DMS53 treated with DMSO at 0.1 percent for 48 hours (cell line): Measurements from ENCODE around the gene ACOXL.
A peak's percentile ranks its signal among the peaks of the same experiment; 100 is the strongest.

Experiments
- DNase-seq: peaks from one replicate; lab custom pipeline; 2025; ENCODE audit not compliant: unreplicated experiment; lab: John Stamatoyannopoulos, UW

The ACOXL gene

DNA sequence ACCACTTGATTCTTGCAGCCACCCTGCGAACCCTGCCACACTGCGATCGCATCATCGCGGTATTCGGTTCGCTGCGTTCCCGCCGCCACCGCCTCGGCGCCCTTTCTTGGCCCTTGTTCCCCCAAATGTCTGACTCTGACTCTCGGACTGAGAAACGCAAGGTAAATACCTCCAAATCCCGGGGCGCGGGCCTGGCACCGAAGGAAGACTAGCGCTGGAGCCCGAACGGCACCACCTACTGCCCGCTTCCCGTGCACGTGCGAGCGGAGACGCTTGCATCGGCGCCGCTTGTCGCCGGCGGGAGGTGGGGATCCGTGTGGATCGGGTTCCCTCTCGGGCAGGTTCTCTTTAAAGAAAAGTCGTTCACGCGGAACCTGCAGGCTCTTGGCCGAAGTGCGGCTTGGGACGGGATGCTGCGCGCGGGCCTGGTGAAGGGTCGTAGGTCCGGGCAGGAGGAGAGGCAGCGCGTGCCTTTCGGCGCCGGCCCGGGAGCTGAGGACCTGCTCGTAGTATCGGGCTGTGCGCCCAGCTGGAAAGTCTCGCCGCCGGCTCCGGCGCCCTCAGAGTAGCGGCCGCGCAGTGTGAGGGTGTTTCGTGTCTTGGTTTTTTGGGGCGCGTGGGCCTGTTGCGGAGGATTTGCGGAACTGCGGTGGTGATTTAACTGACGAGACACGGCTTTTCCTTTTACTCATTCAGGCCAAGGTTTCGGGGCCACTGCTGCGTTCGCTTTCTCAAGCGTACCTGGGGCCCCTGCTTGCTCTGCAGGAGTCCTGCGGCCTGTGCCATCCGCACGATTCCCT lies 388.9 kb downstream of the ACOXL start:
- DNase-seq = peak; percentile 61

DNA sequence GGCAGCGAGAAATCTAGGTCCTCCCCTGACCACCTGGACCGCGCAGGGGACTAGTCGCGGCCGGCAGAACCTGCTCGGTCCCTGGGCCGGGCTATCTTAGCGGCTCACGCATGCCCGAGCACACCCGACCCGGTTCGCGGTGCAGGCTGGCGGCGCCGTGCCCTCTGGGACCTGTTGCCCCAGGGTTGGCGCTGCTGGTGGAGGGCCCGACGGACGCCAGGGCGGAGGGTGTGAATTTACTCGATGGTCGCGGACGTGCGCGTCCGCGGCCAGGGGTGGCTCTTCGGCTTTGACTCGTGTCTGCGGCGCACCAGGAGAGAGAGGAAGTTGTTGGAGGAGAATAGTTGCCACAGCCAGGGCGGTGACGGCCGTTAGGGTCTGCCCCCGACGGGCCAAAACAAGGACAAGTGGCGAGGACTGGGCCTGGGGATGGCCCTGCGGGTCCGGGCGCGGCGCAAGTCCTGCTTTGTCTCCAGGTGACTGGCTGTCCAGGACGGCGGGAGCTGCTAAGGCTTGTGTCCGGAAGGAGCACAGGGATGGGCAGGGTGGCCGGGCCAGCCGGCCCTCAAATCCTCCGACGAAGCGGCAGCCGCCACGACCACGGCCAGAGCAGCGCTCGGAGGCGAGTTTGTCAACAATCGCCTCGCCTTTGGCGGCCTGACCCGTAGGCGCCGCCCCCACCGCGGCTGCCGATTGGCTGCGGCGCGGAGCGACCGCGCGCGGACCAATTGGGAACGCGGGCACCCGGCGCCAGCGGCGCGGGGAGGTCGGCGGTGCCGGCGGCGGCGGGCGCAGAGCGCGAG lies 389.7 kb downstream of the ACOXL start:
- peak; percentile 96 for DNase-seq

DNA sequence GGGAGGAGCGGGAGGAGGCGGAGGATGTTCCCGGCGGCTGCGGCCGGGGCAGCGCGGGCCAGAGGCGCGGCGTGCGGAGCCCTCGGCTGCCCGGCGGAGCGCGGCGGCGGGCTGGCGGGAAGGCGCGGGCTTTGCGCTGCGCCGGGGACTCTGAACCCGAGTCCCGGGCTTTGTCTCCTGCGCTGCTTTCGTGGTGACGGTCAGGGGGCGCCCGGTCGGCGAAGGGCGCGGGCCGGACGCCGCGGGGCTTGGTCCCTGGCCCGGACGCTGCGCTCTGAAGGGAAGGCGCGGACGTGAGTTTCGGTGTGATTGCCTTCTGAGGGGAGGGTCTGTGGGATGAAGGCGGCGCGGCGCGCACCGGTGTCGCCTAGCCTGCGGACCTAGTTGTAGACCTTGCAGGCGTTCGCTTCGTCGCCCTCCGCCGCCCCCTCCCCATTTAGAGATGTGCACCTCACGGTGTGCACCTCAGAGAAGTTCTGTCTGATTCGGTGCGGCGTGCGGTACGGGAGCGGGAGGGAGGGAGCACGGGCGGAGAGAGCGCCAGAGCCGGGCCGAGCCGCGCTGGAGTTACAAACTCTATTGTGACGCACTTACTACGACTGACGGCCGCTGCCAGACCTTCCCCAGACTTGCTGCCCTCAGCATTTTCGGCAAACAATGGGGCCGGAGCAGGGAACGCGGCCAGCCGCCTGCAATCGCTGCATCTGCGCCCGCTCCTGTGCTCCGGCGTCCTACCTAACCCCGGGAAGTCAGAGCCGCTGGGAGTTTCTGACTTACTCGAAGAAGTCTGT lies 390.5 kb downstream of the ACOXL start:
- peak; percentile 81 for DNase-seq

DNA sequence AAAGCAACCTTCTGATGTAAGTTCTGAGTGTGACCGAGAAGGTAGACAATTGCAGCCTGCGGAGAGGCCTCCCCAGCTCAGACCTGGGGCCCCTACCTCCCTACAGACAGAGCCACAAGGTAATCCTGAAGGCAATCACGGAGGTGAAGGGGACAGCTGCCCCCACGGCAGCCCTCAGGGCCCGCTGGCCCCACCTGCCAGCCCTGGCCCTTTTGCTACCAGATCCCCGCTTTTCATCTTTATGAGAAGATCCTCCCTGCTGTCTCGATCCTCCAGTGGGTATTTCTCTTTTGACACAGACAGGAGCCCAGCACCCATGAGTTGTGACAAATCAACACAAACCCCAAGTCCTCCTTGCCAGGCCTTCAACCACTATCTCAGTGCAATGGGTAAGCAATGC lies 391.4 kb downstream of the ACOXL start:
- no peak for DNase-seq

DNA sequence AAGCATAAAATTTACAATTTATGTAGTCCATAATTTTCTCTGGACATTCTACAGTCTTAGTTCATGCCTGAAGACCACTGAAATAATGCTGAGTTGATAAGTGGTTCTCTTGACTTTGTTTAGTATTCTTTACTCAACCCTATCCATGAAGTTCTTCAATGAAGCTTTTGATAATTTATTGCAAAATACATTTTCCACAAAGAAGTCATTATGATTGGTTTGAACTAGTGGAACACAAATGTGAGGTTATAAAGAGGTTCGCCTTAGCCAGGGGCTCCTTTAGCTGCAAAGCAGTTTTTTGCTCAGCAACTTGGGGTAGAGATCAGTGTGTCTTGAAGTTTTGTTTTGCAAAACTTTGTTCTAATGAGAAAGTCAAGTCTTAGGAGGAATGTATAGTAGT lies 394.2 kb downstream of the ACOXL start:
- DNase-seq = no peak

DNA sequence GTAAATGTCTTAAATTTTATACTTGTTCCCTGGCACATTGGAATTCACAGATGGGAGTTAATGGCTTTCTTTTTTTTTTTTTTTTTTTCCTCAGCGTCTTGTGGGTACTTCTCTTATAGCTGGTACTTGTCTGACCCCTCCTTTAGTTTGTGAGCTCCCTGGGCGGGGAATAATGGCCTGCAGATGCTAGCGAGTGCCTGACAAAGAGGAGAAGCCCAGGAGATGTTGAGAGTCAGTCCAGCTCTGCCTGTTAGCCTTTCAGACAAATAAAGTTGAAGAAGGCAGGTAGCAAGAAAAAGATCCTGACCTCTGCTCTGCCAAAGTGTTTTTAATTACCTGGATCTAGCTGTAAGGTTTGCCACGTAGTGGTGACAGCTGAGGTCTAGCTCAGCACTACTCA lies 395.0 kb downstream of the ACOXL start:
- DNase-seq = no peak

DNA sequence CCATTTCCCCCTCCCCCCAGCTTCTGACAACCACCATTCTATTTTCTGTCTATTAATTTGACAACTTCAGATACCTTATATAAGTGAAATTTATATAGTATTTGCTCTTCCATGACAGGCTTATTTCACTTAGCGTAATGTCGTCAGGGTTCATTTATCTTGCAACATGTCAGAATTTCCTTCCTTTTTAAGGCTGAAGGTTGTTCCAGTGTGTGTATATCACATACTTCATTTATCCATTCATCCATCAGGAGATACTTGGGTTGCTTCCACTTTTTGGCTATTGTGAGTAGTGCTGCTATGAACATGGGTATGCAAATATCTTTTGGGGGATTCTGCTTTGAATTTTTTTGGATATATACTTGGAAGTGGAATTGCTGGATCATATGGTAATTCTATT lies 395.7 kb downstream of the ACOXL start:
- no peak for DNase-seq

DNA sequence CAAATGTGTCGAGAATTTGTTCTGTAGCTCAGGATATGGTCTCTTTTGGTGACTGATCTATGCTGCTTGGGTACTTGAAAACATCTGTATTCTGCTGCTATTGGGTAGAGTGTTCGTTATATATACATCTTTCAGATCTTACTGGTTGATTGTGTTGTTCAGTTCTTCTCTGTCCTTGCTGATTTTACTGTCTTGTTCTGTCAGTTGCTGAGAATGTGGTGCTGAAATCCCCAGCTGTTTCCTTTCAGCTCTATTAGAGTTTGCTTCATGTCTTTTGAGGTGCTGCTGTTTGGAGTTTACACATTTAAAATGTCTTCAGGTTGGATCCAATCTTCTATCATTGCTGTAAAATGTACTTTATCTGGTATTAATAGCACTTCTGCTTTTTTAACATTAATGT lies 401.2 kb downstream of the ACOXL start:
- no peak for DNase-seq

DNA sequence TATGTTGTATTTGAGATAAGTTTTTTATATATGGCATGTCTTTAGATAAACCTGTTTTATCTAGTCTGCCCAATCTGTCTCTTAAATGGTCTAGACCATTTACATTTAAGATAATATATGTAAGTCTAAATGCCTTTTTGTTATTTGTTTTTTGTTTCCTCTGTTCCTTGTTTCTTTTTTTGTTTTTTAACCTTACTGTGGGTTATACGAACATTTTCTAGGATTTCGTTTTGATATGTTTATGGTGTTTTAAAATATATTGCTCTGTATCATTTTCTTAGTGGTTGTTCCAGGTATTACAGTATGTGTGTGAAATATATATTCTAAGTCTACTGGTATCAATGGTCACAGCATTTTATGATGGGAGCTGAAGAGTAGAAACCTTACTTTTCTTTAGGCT lies 401.7 kb downstream of the ACOXL start:
- DNase-seq = no peak

DNA sequence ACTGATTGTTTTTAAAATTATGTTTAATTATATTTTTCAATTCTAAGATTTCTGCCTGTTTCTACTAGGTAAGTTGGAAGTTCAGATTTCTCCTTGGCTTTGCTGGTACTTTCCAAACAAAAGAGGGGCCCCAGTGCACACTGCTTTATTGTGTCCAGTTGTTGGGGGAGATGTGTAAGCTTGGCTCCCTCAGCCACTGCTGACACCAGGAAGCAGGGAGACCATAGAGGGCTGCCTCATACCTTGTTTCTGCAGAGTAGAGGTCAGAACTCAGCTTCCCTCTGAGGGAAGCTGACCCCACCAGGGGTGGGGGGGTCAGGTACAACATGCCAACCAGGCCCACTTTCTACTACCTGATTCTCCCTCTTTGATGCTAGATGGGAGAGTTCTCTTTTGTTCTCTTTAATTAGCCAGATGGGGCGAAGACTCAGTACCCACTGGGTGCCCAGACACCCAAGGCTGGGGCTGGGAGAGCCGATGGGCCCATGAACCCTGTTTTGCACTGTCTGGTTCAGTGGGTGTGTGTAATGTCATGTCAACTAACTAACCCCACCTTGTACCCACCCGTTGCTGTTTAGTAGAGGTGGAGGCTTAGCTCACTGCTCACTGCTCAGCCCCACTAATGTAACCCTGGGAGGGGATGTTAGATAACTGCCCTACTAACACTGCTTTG lies 403.0 kb downstream of the ACOXL start:
- DNase-seq = no peak

DNA sequence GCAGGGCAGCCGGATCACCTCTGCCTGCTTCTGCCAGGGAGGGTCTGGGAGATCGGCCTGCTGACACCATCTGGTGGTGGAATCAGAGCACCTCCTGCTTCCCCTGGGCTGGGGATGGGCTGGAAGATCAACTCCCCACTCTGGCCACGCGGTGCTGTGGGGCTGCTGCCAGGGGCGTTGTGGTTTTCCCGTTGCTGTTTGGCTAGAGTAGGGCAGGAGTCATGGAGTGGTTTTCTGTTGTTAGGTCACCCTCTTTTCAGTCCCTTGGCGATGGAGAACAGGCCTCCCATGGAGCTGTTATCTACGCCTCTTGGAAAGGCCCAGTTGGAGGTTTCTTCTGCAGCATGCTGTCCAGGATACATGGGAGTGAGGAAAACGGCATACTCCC lies 403.5 kb downstream of the ACOXL start:
- DNase-seq = no peak

DNA sequence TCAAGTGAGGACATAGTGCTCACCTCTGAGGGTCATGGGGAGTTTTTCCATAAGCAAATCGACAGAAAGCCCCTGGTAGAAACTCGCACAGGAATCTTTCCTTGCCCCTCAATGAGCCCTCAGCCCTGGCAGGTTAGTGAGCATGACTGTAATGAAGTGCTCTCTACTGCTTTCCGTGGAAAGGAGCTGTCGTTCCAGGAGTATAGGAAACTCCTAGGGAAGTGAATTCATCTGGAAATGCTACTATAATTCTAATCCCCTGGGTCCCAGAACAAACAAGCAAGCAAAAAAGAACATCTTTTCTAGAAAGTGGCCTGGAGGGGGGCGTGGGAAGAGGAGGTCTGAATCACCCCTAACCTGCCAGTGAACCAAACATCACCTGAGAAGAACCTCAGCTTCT lies 406.5 kb downstream of the ACOXL start:
- DNase-seq = no peak

DNA sequence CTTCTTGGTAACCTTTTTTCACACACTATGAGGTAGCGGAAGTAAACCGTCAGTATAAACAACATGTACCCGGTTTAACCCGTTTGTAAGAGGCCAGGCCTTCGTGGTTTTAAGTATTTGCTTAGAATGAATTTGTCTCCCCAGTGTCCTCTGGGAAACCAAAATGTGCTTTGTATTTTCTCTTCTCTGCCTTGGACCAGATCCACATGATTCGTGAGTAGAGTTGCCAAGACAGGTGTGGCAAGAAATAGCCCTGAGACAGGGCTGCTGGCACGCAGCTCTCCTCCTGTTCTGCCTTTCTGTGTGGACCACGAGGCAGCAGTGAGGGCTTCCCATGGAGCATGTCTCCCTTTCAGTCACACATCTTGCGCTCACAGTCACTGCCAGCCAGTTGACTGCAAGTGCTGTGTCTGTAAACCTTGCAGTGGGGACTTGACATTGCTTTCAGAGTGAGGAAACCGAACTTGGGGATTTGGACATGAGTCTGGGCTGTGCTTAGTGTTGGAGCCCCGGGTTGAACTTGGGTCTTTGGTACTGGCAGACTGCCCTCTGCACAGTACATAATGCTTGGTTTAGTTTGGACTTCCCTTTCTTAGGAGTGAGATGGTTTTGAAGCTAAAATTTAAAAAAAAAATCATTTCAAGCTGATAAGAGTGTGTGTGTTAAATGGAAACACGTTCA lies 407.4 kb downstream of the ACOXL start:
- DNase-seq = no peak

DNA sequence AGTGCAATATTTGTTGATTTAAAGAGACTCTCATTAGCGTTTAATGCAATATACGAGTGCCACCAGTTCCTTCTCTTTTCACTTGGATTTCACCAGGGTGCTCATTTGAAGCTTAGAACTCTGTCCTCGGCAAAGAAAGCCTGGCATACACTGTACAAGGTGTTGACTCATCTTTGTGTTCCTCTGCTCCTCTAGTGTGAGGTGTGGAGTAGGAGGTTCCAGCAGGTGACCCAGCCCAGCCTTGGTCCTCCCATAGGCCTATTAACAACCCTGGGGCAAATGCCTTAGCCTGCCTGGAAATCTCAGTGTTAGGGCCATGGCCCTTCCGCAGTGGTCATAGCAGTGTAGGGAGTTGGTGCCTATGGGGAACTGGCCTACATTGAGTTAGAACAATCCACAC lies 408.4 kb downstream of the ACOXL start:
- DNase-seq = no peak

DNA sequence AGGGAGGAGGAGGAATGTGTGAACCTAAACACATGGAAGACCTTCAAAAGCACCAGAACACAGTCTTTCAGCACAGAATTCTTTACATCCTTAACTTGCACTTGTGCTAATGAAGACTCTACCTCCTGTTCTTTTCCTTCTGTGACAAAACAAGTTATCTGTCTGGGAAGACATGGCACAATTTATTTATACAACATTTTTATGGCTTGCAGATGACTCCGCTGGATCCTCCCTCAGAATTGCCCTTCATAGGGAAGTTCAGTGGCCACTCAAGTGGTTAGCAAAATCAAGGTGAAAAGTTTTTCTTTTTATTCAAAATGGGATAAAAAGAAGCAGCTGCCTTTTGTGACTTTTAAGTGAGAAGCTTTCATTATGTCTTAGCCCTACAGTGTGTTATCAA lies 409.7 kb downstream of the ACOXL start:
- no peak for DNase-seq

DNA sequence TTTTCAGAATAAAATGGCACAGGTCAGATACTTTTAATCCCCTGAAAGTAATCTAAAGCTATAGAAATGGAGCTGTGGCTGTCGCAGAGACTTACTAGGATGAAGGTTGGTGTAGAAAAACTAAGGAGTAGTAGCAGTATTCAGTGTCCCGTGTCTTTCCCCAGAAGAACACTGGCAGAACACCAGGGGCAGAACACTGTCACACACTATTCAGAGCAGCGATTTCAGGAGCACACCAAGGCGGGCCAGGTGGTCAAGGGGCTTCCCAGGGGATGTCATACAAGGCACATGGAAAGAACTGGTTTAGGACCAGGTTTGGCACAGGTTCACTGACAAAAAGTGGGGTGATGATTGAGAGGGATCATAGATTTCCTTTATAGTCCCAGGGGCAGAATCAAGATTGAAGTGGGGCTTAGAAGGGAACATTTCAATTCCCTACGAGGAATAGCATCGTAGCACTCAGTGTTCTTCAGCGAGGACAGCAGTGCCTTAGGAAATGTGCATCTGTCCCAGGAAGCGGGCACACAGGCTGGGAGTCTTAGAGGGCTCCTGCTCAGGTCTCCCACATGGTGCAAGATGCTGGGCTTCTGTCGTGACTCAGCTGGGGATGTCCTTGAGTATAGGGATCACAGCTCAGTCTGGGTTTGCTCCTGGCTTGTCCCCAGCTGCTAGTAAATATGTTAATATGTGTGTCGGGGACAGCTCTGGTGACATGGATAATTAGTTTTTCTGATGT lies 410.9 kb downstream of the ACOXL start:
- no peak for DNase-seq

DNA sequence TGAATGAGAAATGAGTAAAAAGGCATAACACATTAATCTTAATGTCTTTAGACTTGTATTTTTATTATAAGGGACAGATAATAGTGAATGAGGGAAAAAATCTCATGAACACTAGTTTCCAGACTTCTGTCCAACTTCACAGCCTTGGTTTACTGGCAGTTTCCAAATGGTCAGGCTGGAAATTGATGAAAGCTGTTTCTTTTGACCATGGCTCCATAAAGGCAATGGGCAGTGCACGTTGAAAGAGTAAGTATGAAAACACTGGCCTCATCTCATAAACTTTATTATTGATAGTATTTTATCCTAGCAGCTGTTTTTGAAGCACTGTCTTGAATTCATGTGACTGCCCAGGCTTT lies 411.4 kb downstream of the ACOXL start:
- DNase-seq = no peak

DNA sequence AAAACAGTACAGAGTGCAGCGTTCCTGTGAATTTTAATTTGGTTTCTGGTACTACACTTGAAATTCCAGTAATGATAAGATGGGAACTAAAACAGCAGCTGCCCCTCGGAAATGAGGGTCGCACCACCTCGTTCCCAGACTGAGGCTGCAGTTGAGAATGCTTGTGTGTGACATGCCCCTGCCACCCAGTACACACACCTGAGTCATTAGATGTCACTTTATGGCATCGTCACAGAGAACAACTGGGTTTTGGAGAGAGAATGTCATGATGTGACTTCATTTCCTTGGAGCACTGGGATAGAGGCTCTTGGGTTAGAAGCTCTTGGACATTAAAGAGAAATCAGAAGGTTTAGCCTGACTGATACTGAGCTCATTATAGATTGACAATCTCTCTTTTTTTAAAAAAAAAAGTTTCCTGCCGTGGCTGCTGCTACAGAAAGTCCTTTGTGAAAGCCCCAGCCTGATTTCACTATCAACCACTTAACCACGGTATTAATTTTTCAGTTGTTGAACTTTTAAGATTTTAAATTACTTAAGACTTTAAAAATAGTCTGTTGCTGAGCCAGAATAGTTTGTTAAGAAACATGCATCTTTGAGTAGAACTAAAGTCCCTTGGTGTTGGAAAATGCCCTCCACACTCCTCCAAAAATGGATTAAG lies 412.9 kb downstream of the ACOXL start:
- DNase-seq = no peak

DNA sequence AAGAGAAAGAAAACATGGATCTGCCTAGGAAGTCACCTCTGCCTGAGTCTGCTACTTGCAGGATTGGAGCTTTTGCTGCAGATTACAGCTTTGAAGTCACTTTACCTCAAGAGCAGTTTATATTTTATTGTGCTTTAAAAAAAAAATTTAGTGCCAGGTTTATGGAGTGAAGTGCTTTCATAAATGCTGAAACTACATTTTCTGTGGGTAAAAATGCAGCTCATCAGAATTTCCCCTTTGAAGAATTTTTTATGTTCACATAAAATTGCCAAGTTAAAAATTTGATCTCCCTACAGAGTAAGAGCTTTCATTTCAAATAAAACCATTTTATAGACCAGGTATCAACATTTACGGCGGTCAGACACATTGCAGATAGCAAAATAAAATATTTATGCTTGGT lies 413.6 kb downstream of the ACOXL start:
- no peak for DNase-seq
